NCI-H510A treated with DMSO at 0.1 percent for 48 hours (cell line): ENCODE measurements around the gene SF3A2.

ENCODE experiments used
- DNase-seq: peaks from one replicate; lab custom pipeline; 2025; lab: John Stamatoyannopoulos, UW

Gene SF3A2

GRCh38 chr19:2240881-2241760 lies 4.5 kb downstream of the SF3A2 start:
- DNase-seq = no peak

- DNase-seq = no peak
These were observed 5.5 kb downstream of the SF3A2 start for GRCh38 chr19:2242092-2242537.

GRCh38 chr19:2242816-2243215 lies 6.2 kb downstream of the SF3A2 start:
- no peak for DNase-seq

GRCh38 chr19:2243274-2244124 lies 6.9 kb downstream of the SF3A2 start:
- no peak for DNase-seq

GRCh38 chr19:2244125-2244411 lies 7.4 kb downstream of the SF3A2 start:
- no peak for DNase-seq

- DNase-seq = no peak
These were observed 7.9 kb downstream of the SF3A2 start for GRCh38 chr19:2244486-2244885.

- no peak for DNase-seq
These were observed 8.6 kb downstream of the SF3A2 start for GRCh38 chr19:2245273-2245672.

GRCh38 chr19:2246014-2246620 lies 9.5 kb downstream of the SF3A2 start:
- no peak for DNase-seq

GRCh38 chr19:2246801-2247361 lies 10.3 kb downstream of the SF3A2 start:
- no peak for DNase-seq

GRCh38 chr19:2247433-2248101 lies 10.9 kb downstream of the SF3A2 start:
- no peak for DNase-seq

GRCh38 chr19:2248136-2249009 lies 11.7 kb downstream of the SF3A2 start:
- DNase-seq = no peak

- DNase-seq = no peak
These were observed 12.6 kb downstream of the SF3A2 start, which contains the start of gene AMH for GRCh38 chr19:2249010-2249866. Gene AMH, plus strand, starts transcription at chr19:2249323. Its CDS starts 10 bp downstream, at chr19:2249333.

- DNase-seq = no peak
These were observed 13.5 kb downstream of the SF3A2 start for GRCh38 chr19:2249880-2250765.

GRCh38 chr19:2250766-2251105 lies 14.1 kb downstream of the SF3A2 start:
- DNase-seq = no peak

GRCh38 chr19:2251106-2252054 lies 14.8 kb downstream of the SF3A2 start:
- DNase-seq = no peak

- no peak for DNase-seq
These were observed 15.6 kb downstream of the SF3A2 start for GRCh38 chr19:2252055-2252796.

- DNase-seq = no peak
These were observed 16.1 kb downstream of the SF3A2 start for GRCh38 chr19:2252797-2253105.
